Common myeloid progenitor, CD34-positive (primary cell): ENCODE data around the gene ZBTB24.
A peak's percentile ranks its signal among the peaks of the same experiment; 100 is the strongest.

ENCODE experiments used
- CTCF ChIA-PET: fragments of 350-600 bp; sonication (Branson Sonifier 250); formaldehyde crosslinking; loops from one replicate; lab custom pipeline; 2021; ENCODE audit warnings: antibody characterized with exemption; lab: Charles Lee
- POLR2A ChIA-PET: fragments of 350-600 bp; sonication (Branson Sonifier 250); formaldehyde crosslinking; loops from one replicate; lab custom pipeline; 2021; ENCODE audit warnings: antibody characterized with exemption; lab: Charles Lee
- DNase-seq, 3 donors: peaks; one replicate each; pipeline versions ENCODE4 v3.0.0 to v3.0.0-alpha.2; 2013
- H3K27ac ChIP-seq, 2 experiments: 1 replicate in 1 of 2; 2 replicates in 1 of 2; pipeline ENCODE4 v1.7.0; 2013; ENCODE audit warnings: inconsistent platforms in 2 of 2, low read length in 2 of 2, mild to moderate bottlenecking in 2 of 2, low read depth in 1 of 2, moderate library complexity in 1 of 2; ENCODE audit not compliant: severe bottlenecking in 2 of 2, insufficient read depth in 1 of 2, poor library complexity in 1 of 2
- H3K27me3 ChIP-seq, 5 experiments: replicated peaks in 2 of 5; 1 replicate in 3 of 5; 2 replicates in 2 of 5; pipeline versions ENCODE4 v1.6.1 to v1.7.0; 2013; ENCODE audit warnings: low read length in 4 of 5, mild to moderate bottlenecking in 2 of 5, moderate library complexity in 2 of 5, inconsistent platforms in 1 of 5; ENCODE audit not compliant: insufficient read depth in 5 of 5, control insufficient read depth in 4 of 5
- H3K36me3 ChIP-seq, 4 experiments: 1 replicate in 2 of 4; 2 replicates in 2 of 4; pipeline versions ENCODE4 v1.6.1 to v1.7.0; 2013; ENCODE audit warnings: low read length in 3 of 4, control low read depth in 1 of 4, mild to moderate bottlenecking in 1 of 4; ENCODE audit not compliant: control insufficient read depth in 4 of 4, insufficient read depth in 4 of 4
- H3K4me1 ChIP-seq, 4 experiments: 1 replicate in 3 of 4; 2 replicates in 1 of 4; pipeline versions ENCODE4 v1.6.1 to v1.7.1; 2013; ENCODE audit warnings: low read length in 3 of 4, mild to moderate bottlenecking in 3 of 4, control low read depth in 1 of 4, inconsistent platforms in 1 of 4, moderate library complexity in 1 of 4; ENCODE audit not compliant: control insufficient read depth in 4 of 4, insufficient read depth in 4 of 4; ENCODE audit errors: control extremely low read depth in 1 of 4
- H3K4me3 ChIP-seq, 7 experiments: 1 replicate in 4 of 7; 2 replicates in 3 of 7; pipeline versions ENCODE4 v1.5.1 to v1.7.0; 2013; ENCODE audit warnings: mild to moderate bottlenecking in 7 of 7, low read length in 6 of 7, moderate library complexity in 6 of 7, inconsistent platforms in 2 of 7, low read depth in 2 of 7, control low read depth in 1 of 7; ENCODE audit not compliant: insufficient read depth in 4 of 7, control insufficient read depth in 1 of 7; ENCODE audit errors: extremely low read depth in 1 of 7
- H3K9me3 ChIP-seq, 5 experiments: 1 replicate in 4 of 5; 2 replicates in 1 of 5; pipeline versions ENCODE4 v1.6.1 to v1.7.1; 2013; ENCODE audit warnings: low read length in 4 of 5, mild to moderate bottlenecking in 2 of 5, inconsistent platforms in 1 of 5, low read depth in 1 of 5, moderate library complexity in 1 of 5; ENCODE audit not compliant: control insufficient read depth in 4 of 5, insufficient read depth in 2 of 5; ENCODE audit errors: control extremely low read depth in 1 of 5
- WGBS: methylation state at CpG from one replicate; pipeline ENCODE4 v1.1.5; 2013; ENCODE audit not compliant: insufficient coverage; 5-methylcytosine and 5-hydroxymethylcytosine counted together

ZBTB24 gene

GRCh38 chr6:109454496-109455436 is 28.3 kb downstream of the ZBTB24 start:
- peak overlapping the region; percentile 83 to 97 (median 88) for H3K4me3 ChIP-seq
- peaks cover 8 to 61% (median 47%) of the 10 kb centered on the region in 4 experiments for H3K4me1 ChIP-seq
- H3K36me3 ChIP-seq = peaks cover 2 to 30% (median 18%) of the 10 kb centered on the region in 4 experiments
- WGBS = under 1% methylated on average over 30 of the region's 48 CpGs
- peak; percentile 88 to 93 (median 92) for DNase-seq
- H3K9me3 ChIP-seq = no peaks in the 10 kb centered on the region
- ChIA-PET POLR2A (interaction anchor here (0.7 to 3.0 kb wide), 3 partner anchors 8 to 28 kb away, joined by 3 to 29 read pairs (median 5); partner anchors contain the start of genes PPIL6, SMPD2 and ZBTB24), CTCF (interaction anchor here (9.8 kb wide), 1 partner anchor 14 kb away, joined by 125 read pairs; the partner anchor contains the start of genes PPIL6 and SMPD2)
- H3K27ac ChIP-seq = peak overlapping the region; percentile 75 to 86
- no peaks in the 10 kb centered on the region for H3K27me3 ChIP-seq

GRCh38 chr6:109453594-109454495 is 29.2 kb downstream of the ZBTB24 start:
- Histone ChIP-seq H3K27ac (peak overlapping the region; percentile 58 to 86), H3K27me3 (no peaks in the 10 kb centered on the region), H3K4me1 (peaks cover 8 to 66% (median 52%) of the 10 kb centered on the region in 4 experiments), H3K9me3 (no peaks in the 10 kb centered on the region), H3K36me3 (peaks cover 2 to 35% (median 19%) of the 10 kb centered on the region in 4 experiments), H3K4me3 (peak overlapping the region in 5 of 7 experiments; percentile 83 to 97 (median 86))
- POLR2A ChIA-PET = interaction anchor here (3.0 kb wide), 1 partner anchor 13 kb away, joined by 29 read pairs; the partner anchor contains the start of genes PPIL6 and SMPD2
- DNase-seq = no peak
- CTCF ChIA-PET = interaction anchor here (9.8 kb wide), 1 partner anchor 13 kb away, joined by 125 read pairs; the partner anchor contains the start of genes PPIL6 and SMPD2
- 86% methylated on average over 27 of the region's 27 CpGs for WGBS

GRCh38 chr6:109453156-109453555 is 29.9 kb downstream of the ZBTB24 start:
- peaks cover 2 to 40% (median 21%) of the 10 kb centered on the region in 4 experiments for H3K36me3 ChIP-seq
- ChIA-PET POLR2A (no interaction called here), CTCF (interaction anchor here (9.8 kb wide), 1 partner anchor 12 kb away, joined by 125 read pairs; the partner anchor contains the start of genes PPIL6 and SMPD2)
- 96% methylated on average over 2 of the region's 2 CpGs for WGBS
- no peaks in the 10 kb centered on the region for H3K27me3 ChIP-seq
- H3K4me1 ChIP-seq = peaks cover 6 to 59% (median 45%) of the 10 kb centered on the region in 4 experiments
- DNase-seq = no peak
- H3K9me3 ChIP-seq = no peaks in the 10 kb centered on the region
- H3K4me3 ChIP-seq = no peak overlapping the region
- H3K27ac ChIP-seq = peak overlapping the region in 1 of 2 experiments; percentile 29

- no peak for DNase-seq
- Histone ChIP-seq H3K4me1 (peaks cover 6 to 49% (median 41%) of the 10 kb centered on the region in 4 experiments), H3K27ac (no peak overlapping the region), H3K9me3 (no peaks in the 10 kb centered on the region), H3K36me3 (peaks cover 2 to 48% (median 22%) of the 10 kb centered on the region in 4 experiments), H3K4me3 (no peak overlapping the region), H3K27me3 (no peaks in the 10 kb centered on the region)
- WGBS = 95% methylated on average over 6 of the region's 9 CpGs
- CTCF ChIA-PET = interaction anchor here (0.6 to 9.8 kb wide), 2 partner anchors 11 to 56 kb away, joined by 3 to 125 read pairs; partner anchors contain the start of genes PPIL6 and SMPD2
- POLR2A ChIA-PET = no interaction called here
Measured at GRCh38 chr6:109452181-109452580, 30.8 kb downstream of the ZBTB24 start.

GRCh38 chr6:109451376-109451775 is 31.6 kb downstream of the ZBTB24 start:
- POLR2A ChIA-PET = interaction anchor here (0.6 kb wide), 1 partner anchor 10 kb away, joined by 3 read pairs; no protein-coding TSS in a partner anchor
- H3K4me1 ChIP-seq = peaks cover 4 to 42% (median 36%) of the 10 kb centered on the region in 4 experiments

GRCh38 chr6:109450801-109451200 is 32.2 kb downstream of the ZBTB24 start:
- Histone ChIP-seq H3K4me3 (no peak overlapping the region), H3K4me1 (peaks cover 4 to 37% (median 32%) of the 10 kb centered on the region in 4 experiments), H3K36me3 (peaks cover 2 to 62% (median 29%) of the 10 kb centered on the region in 4 experiments), H3K27me3 (no peaks in the 10 kb centered on the region), H3K27ac (no peak overlapping the region), H3K9me3 (no peaks in the 10 kb centered on the region)
- DNase-seq = no peak
- POLR2A ChIA-PET = interaction anchor here (0.6 kb wide), 1 partner anchor 9 kb away, joined by 3 read pairs; no protein-coding TSS in a partner anchor
- CTCF ChIA-PET = interaction anchor here (9.8 kb wide), 1 partner anchor 10 kb away, joined by 125 read pairs; the partner anchor contains the start of genes PPIL6 and SMPD2
- WGBS = 90% methylated on average over 3 of the region's 3 CpGs

More at GRCh38 chr6:109451376-109451775, 31.6 kb downstream of the ZBTB24 start:
- WGBS = 100% methylated on average over 5 of the region's 7 CpGs
- Histone ChIP-seq H3K4me3 (no peak overlapping the region), H3K36me3 (peaks cover 2 to 56% (median 26%) of the 10 kb centered on the region in 4 experiments), H3K27me3 (no peaks in the 10 kb centered on the region), H3K27ac (no peak overlapping the region), H3K9me3 (no peaks in the 10 kb centered on the region)
- DNase-seq = no peak
- CTCF ChIA-PET = interaction anchor here (0.6 to 9.8 kb wide), 2 partner anchors 10 to 55 kb away, joined by 3 to 125 read pairs; partner anchors contain the start of genes PPIL6 and SMPD2
